Duodenal mucosa (tissue), 2 donors: ENCODE measurements around the gene SDSL.

ENCODE experiments used
- H3K27ac ChIP-seq: one replicate; pipeline ENCODE4 v1.7.0; 2013; ENCODE audit warnings: low read depth, low read length
- H3K27me3 ChIP-seq, 2 donors: one replicate each; pipeline ENCODE4 v1.7.0; 2013; ENCODE audit warnings: low read length in 2 of 2, control low read depth in 1 of 2; ENCODE audit not compliant: insufficient read depth in 2 of 2, control insufficient read depth in 1 of 2
- H3K36me3 ChIP-seq, 2 donors: one replicate each; pipeline ENCODE4 v1.7.0; 2013; ENCODE audit warnings: low read length in 2 of 2, control low read depth in 1 of 2; ENCODE audit not compliant: insufficient read depth in 2 of 2, control insufficient read depth in 1 of 2
- H3K4me1 ChIP-seq, 2 donors: one replicate each; pipeline ENCODE4 v1.7.0; 2013; ENCODE audit warnings: low read length in 2 of 2, control low read depth in 1 of 2; ENCODE audit not compliant: insufficient read depth in 2 of 2, control insufficient read depth in 1 of 2
- H3K4me3 ChIP-seq, 2 donors: one replicate each; pipeline ENCODE4 v1.7.0; 2013; ENCODE audit warnings: low read length in 2 of 2, low read depth in 1 of 2
- H3K9ac ChIP-seq, 2 donors: one replicate each; pipeline ENCODE4 v1.7.0; 2013; ENCODE audit warnings: low read length in 2 of 2, low read depth in 1 of 2
- H3K9me3 ChIP-seq, 2 donors: one replicate each; pipeline ENCODE4 v1.7.0; 2013; ENCODE audit warnings: low read length in 2 of 2, control low read depth in 1 of 2; ENCODE audit not compliant: control insufficient read depth in 1 of 2

Gene SDSL

GRCh38 chr12:113448873-113449272 is 26.7 kb downstream of the SDSL start:
- Histone ChIP-seq H3K4me3 (no peak overlapping the region), H3K9me3 (no peaks in the 10 kb centered on the region), H3K4me1 (no peaks in the 10 kb centered on the region), H3K9ac (no peak overlapping the region), H3K27ac (no peak overlapping the region), H3K27me3 (no peaks in the 10 kb centered on the region), H3K36me3 (no peaks in the 10 kb centered on the region)

- Histone ChIP-seq H3K36me3 (no peaks in the 10 kb centered on the region), H3K27ac (no peak overlapping the region), H3K9ac (no peak overlapping the region), H3K4me3 (no peak overlapping the region), H3K9me3 (no peaks in the 10 kb centered on the region), H3K4me1 (no peaks in the 10 kb centered on the region), H3K27me3 (no peaks in the 10 kb centered on the region)
Observed at GRCh38 chr12:113449299-113449698, 27.1 kb downstream of the SDSL start.

DNA sequence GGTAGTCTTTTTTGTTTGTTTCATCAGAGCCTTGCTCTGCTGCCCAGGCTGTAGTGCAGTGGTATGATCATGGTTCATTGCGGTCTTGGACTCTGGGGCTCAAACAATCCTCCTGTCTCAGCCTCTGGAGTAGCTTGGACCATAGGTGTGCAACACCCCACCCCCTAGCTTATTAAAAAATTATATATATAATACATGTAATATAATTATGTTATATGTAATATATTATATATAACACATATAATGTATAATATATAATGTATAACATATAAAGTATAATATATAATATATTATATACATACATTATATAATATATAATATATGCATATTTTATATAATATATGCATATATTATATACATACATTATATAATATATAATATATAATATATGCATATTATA is 27.7 kb downstream of the SDSL start:
- Histone ChIP-seq H3K4me1 (no peaks in the 10 kb centered on the region), H3K9ac (no peak overlapping the region), H3K9me3 (no peaks in the 10 kb centered on the region), H3K27me3 (no peaks in the 10 kb centered on the region), H3K4me3 (no peak overlapping the region), H3K36me3 (no peaks in the 10 kb centered on the region), H3K27ac (no peak overlapping the region)

DNA sequence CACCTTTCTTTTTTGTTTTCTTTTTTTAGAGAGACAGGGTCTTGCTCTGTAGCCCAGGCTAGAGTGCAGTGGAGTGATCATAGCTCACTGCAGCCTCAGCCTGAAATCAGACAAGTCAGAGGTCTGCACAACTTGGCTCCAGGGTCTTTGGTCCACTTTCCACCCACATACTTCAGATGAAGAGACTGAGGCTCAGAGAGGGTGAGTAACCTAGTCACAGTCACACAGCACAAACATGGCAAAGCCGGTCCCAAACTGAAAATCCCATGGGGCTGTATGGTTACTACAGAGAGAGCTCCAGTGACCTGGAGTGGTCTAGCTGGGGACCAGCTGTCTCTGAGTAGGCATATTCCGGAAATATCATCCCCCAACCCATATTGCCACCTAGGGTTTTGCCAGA is 30.3 kb downstream of the SDSL start:
- Histone ChIP-seq H3K27me3 (no peaks in the 10 kb centered on the region), H3K4me3 (no peak overlapping the region), H3K36me3 (no peaks in the 10 kb centered on the region), H3K9me3 (no peaks in the 10 kb centered on the region), H3K27ac (no peak overlapping the region), H3K4me1 (no peaks in the 10 kb centered on the region), H3K9ac (no peak overlapping the region)

DNA sequence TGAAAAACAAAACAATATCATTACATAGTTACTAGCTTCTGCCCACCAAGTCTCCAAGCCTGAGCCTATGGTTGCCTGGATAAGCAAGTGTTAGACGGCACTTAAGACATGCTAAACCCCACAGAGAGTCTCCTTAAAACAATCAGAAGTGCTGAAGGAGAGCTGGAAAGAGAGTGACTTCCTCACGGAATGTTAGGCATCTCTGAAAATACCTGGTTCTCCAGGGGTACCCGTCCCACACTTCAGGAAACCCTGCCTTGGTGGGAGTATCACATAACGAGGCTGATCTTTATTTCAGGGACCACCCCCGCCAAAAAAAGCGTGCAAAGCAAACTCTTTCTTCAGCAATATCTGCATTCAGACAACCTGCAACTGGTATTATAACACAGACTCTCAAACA is 31.1 kb downstream of the SDSL start:
- Histone ChIP-seq H3K4me3 (no peak overlapping the region), H3K9ac (no peak overlapping the region), H3K9me3 (no peaks in the 10 kb centered on the region), H3K27me3 (no peaks in the 10 kb centered on the region), H3K27ac (no peak overlapping the region), H3K4me1 (no peaks in the 10 kb centered on the region), H3K36me3 (no peaks in the 10 kb centered on the region)

GRCh38 chr12:113456199-113456598 is 34.0 kb downstream of the SDSL start:
- Histone ChIP-seq H3K4me1 (no peaks in the 10 kb centered on the region), H3K27ac (no peak overlapping the region), H3K27me3 (peaks cover 4 to 5% of the 10 kb centered on the region in 2 donors), H3K4me3 (no peak overlapping the region), H3K9ac (no peak overlapping the region), H3K36me3 (no peaks in the 10 kb centered on the region), H3K9me3 (no peaks in the 10 kb centered on the region)

- Histone ChIP-seq H3K9me3 (no peaks in the 10 kb centered on the region), H3K4me1 (no peaks in the 10 kb centered on the region), H3K27ac (no peak overlapping the region), H3K9ac (no peak overlapping the region), H3K27me3 (peaks cover 4 to 10% of the 10 kb centered on the region in 2 donors), H3K4me3 (no peak overlapping the region), H3K36me3 (no peaks in the 10 kb centered on the region)
Observed at GRCh38 chr12:113456761-113457160, 34.6 kb downstream of the SDSL start.

GRCh38 chr12:113457185-113457584 is 35.0 kb downstream of the SDSL start:
- H3K27ac ChIP-seq = no peak overlapping the region
- H3K4me3 ChIP-seq = no peak overlapping the region
- H3K27me3 ChIP-seq = peaks cover 4 to 13% of the 10 kb centered on the region in 2 donors
- no peaks in the 10 kb centered on the region for H3K36me3 ChIP-seq
- no peaks in the 10 kb centered on the region for H3K9me3 ChIP-seq
- H3K4me1 ChIP-seq = no peaks in the 10 kb centered on the region
- no peak overlapping the region for H3K9ac ChIP-seq

DNA sequence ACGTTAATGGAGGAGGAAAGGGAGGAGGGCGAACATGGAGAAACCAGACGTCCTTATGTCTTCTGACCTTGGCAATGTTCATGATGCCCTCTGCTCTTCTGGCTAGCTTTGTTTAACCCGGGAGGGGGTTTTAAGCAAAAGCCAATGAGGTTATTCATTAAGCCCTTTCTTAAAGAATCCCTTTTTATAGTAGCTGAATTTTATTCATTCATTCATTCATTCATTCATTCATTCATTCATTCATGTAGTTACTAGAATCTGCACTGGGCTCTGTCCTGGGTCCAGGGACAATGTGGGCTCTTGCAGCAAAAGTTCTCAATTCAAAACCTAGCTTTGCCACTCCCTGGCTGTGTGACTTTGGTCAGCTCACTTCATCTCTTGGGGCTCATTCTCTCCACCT is 35.5 kb downstream of the SDSL start:
- H3K4me3 ChIP-seq = no peak overlapping the region
- H3K27me3 ChIP-seq = peaks cover 4 to 16% of the 10 kb centered on the region in 2 donors
- no peaks in the 10 kb centered on the region for H3K4me1 ChIP-seq
- no peaks in the 10 kb centered on the region for H3K9me3 ChIP-seq
- H3K9ac ChIP-seq = no peak overlapping the region
- no peaks in the 10 kb centered on the region for H3K36me3 ChIP-seq
- H3K27ac ChIP-seq = no peak overlapping the region

DNA sequence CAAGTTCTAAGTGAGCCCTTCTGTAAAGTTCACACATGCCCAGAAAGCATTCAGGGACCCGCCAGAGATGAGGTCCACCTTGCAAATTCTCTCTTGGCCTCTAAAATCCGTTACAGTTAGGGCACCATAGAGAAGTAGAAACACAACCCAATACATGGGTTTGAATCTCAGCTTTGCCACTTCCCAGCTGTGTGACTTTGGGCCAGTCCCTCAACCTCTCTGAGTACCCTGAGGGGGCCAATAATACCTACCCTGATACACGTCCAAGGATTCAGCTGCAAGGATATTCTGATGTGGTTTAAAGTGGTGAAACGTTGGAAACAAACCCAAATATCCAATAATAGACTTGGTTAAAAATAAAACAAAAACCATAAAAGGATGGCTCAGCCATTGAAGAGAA is 37.8 kb downstream of the SDSL start:
- H3K4me3 ChIP-seq = no peak overlapping the region
- H3K27me3 ChIP-seq = peaks cover 22 to 38% of the 10 kb centered on the region in 2 donors
- H3K9me3 ChIP-seq = no peaks in the 10 kb centered on the region
- no peaks in the 10 kb centered on the region for H3K4me1 ChIP-seq
- H3K9ac ChIP-seq = no peak overlapping the region
- no peak overlapping the region for H3K27ac ChIP-seq
- H3K36me3 ChIP-seq = no peaks in the 10 kb centered on the region

DNA sequence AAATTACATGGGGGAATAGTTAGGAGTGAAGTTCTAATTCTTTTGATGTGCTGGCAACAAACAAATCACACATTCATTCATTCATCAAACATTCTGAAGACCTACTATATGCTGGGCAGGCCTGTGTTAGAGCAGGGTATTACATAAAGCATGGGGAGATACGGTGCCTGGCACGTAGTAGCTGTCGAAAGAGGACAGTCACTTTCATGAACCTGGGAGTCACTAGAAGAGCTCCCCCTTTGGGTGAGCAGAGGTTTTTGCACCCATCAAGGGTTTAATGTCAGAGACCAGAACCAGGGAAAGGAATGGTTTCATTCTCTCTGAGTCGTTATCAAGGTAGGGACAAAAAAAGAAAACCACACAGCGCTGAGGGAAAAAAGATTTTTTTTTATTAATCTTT is 39.5 kb downstream of the SDSL start:
- no peaks in the 10 kb centered on the region for H3K9me3 ChIP-seq
- H3K36me3 ChIP-seq = no peaks in the 10 kb centered on the region
- peaks cover 38 to 50% of the 10 kb centered on the region in 2 donors for H3K27me3 ChIP-seq

More for the DNA sequence above, 39.5 kb downstream of the SDSL start:
- Histone ChIP-seq H3K4me3 (no peak overlapping the region), H3K9ac (no peak overlapping the region), H3K27ac (no peak overlapping the region), H3K4me1 (no peaks in the 10 kb centered on the region)
